Fibroblast of lung (primary cell): ENCODE results near the gene ANKS1B.

Experiments used
- CTCF ChIP-seq, 2 donors: IDR thresholded peaks in 1 of 2; conservative IDR thresholded peaks in 1 of 2; 1 replicate in 1 of 2; 2 replicates in 1 of 2; pipeline ENCODE4 v1.5.1; 2011 to 2012; ENCODE audit warnings: low read length in 2 of 2, control low read depth in 1 of 2, inconsistent platforms in 1 of 2, low read depth in 1 of 2, mild to moderate bottlenecking in 1 of 2
- EZH2 ChIP-seq: IDR thresholded peaks from 2 replicates; pipeline ENCODE4 v1.5.1; 2012; ENCODE audit warnings: low read length, control low read depth, mild to moderate bottlenecking; ENCODE audit errors: missing control alignments

GRCh38 chr12:99388671-99389195 lies 596.0 kb downstream of the ANKS1B start:
- no peak for TF ChIP-seq CTCF (conservative IDR thresholded peaks at IDR 0.05 in 1 of 2, IDR thresholded peaks at IDR 0.05 in 1 of 2; ENCODE audit: low read depth in 1 of 2, low read length in 2 of 2)
- no peak for TF ChIP-seq EZH2
